GM19438 (cell line): ENCODE results near the gene ZFC3H1.

Experiments
- ATAC-seq: cut with Tn5 transposase; IDR thresholded peaks from one replicate; pipeline ENCODE4 v1.9.1; 2021; ENCODE audit warnings: low read depth; ENCODE audit not compliant: unreplicated experiment

The ZFC3H1 gene

DNA sequence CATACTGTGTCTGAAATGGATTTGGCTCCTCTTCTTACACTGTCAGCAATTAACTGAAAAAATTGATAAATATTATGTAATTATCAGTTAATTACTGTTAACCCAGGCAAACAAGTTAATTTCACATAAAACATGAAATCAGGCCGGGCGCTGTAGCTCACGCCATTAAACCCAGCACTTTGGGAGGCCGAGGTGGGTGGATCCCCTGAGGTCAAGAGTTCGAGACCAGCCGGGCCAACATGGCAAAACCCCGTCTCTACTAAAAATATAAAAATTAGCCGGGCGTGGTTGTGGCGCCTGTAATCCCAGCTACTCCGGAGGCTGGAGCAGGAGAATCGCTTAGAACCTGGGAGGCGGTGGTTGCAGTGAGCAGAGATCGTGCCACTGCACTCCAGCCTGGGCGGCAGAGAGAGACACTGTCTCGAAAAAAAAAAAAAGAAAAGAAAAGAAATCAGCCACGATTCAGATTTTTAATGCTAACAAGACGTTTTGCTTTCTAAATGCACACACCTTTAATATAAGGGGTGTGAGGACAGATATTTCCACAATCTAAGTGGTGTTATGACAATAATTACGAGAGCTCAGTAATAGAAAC, 21.8 kb upstream of the ZFC3H1 start:
- ATAC-seq = no peak

DNA sequence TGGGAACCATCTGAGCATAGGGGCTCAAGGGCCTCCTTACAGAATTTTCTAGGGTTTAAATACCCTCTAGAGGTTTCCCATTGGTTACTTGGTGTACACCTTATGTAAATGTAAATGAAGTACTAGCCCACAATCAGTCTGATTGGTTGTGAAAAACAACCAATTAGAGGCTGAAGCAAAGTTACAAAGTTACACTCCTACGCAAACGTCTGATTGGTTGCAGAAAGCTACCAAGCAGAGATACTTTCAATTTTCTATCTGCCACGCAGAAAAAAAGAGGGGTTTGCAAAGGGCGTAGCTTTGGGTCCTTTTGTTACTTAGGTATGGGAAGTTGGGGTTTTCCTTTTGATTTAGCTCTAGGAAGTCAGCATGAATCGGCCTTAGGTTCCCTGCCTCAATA, 20.4 kb upstream of the ZFC3H1 start:
- ATAC-seq = no peak

GRCh38 chr12:71683633-71684032, 20.0 kb upstream of the ZFC3H1 start:
- no peak for ATAC-seq

GRCh38 chr12:71682466-71682865, 18.8 kb upstream of the ZFC3H1 start:
- ATAC-seq = no peak

GRCh38 chr12:71671816-71672215, 8.2 kb upstream of the ZFC3H1 start:
- no peak for ATAC-seq

- no peak for ATAC-seq
Measured at GRCh38 chr12:71671311-71671710, 7.7 kb upstream of the ZFC3H1 start.

DNA sequence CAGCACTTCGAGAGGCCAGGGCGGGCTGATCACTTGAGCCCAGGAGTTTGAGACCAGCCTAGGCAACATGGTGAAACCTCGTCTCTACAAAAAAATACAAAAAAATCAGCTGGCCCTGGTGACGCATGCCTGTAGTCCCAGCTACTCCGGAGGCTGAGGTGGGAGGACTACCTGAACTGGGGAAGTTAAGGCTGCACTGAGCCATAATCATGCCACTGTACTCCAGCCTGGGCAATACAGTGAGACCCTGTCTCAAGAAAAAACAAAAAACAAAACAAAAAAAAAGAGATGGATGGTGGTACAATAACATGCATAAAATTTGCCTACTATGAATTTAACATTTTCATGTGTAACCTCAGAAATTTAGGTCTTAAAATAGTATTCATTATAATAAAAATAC, 2.6 kb upstream of the ZFC3H1 start:
- ATAC-seq = no peak

- ATAC-seq = no peak
Measured at GRCh38 chr12:71665090-71665463, 1.4 kb upstream of the ZFC3H1 start.

GRCh38 chr12:71664411-71665089, 902 bp upstream of the ZFC3H1 start:
- ATAC-seq = peak; percentile 12

DNA sequence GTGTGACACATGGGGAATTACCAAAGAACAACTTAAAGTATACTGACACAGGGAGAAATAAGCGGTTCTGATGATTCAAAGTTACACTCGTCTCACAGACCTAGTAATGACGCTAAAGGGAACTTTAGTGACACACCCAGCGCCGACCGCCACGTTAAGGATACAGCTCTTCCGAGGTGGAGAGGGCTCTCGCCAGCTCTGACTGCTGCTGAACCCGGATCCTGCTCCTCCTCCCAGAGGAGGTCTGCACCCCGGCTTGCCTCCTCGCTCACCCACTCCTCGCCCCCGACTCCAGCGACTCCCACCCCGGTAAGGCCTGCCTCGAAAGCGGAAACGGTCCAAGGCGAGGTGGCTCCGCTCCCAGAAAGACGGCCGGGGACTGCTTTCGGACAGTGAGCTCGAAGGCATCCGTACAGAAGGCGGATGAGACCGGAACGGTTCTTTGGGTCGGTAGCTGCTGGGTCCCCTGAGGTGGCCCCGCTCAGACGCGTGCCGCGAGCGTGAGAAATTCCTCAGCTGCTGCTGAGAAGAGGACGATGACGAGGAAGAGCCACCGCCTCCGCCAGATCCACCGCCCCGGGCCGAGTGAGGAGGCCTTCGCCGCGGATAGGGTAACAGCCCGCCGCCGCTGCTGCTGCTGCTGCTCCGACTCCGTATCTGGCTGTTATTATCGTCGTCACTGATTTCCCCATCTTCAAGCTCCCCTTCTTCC, 643 bp downstream of the ZFC3H1 start:
- ATAC-seq = peak; percentile 24

- no peak for ATAC-seq
Measured at GRCh38 chr12:71661977-71662530, 1.6 kb downstream of the ZFC3H1 start.

GRCh38 chr12:71656740-71657139, 6.9 kb downstream of the ZFC3H1 start:
- ATAC-seq = no peak

GRCh38 chr12:71655907-71656306, 7.7 kb downstream of the ZFC3H1 start:
- no peak for ATAC-seq

DNA sequence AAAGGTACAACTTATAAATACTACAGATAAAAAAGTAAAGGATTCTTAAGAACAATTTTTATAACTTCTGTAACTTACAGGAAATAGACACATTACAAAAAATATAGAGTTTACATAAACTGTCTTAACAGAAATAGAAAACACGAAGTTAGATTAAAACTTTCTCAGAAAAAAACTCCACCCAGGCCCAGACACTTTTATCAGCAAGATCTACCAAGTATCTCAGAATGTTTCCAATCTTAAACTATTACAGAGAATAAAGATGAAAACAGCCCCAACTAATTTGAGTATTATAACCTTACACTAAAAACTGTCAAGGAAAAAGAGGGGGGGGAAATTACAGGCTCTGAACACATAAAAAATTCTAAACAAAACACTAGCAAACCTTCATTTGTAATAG, 8.2 kb downstream of the ZFC3H1 start:
- ATAC-seq = no peak

DNA sequence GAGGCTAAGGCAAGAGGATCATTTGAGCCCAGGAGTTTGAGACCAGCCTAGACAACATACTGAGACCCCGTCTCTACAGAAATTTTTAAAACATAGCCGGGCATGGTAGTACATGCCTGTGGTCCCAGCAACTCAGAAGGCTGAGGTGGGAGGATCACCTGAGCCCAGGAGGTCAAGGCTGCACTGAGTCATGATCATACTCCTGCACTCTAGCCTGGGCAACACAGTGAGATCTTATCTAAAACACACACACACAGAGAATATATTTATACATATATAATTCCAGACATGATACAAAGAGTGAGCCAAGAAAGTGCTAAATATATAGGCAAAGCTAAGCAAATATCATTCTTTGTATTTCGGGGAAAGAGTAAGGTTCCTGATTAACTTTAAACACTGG, 9.4 kb downstream of the ZFC3H1 start:
- no peak for ATAC-seq

DNA sequence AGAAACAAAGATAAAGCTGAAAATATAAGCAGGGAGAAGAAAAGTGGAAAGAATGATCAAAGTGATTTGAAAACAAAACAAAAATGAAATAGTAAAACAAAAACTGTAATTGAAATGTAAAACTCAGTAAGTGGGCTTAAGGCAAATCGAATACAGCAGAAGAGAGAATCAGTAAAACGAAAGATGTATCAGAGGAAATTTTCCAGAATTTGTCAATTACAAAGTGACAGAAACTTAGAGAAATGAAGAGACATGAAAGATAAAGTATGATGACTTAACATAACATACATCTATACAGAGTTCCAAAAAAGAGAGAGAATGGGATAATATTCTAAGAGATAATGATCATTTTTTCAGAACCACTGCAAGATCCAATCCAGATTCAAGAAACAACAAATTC, 10.5 kb downstream of the ZFC3H1 start:
- ATAC-seq = no peak

- no peak for ATAC-seq
Measured at GRCh38 chr12:71652656-71653055, 11.0 kb downstream of the ZFC3H1 start.

- no peak for ATAC-seq
Measured at GRCh38 chr12:71649401-71649800, 14.2 kb downstream of the ZFC3H1 start.

- ATAC-seq = no peak
Measured at GRCh38 chr12:71648537-71648936, 15.1 kb downstream of the ZFC3H1 start.

DNA sequence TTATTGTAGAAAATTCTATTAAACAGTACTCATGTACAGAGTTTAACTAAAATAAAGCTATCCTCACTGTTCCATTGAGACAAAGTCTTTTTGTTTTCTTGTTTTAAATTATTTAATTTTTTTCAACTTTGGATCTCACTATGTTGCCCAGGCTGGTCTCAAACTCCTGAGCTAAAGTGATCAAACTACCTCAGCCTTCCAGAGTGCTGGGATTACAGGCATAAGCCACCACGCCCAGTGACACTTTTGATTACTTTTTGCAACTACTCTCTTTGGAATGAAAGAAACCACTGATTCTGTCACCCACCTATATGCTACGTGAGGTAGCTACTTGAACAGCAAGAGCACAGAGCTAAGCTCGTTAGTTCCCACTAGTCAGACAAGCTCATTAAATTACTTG, 17.1 kb downstream of the ZFC3H1 start:
- ATAC-seq = no peak

- ATAC-seq = no peak
Measured at GRCh38 chr12:71645268-71645667, 18.4 kb downstream of the ZFC3H1 start.

GRCh38 chr12:71642264-71642663, 21.4 kb downstream of the ZFC3H1 start:
- ATAC-seq = no peak
